Vagina (tissue), 2 donors: ENCODE data around the gene SNED1.

ENCODE experiments used
- POLR2A ChIP-seq, 2 donors: fragments of 450-650 bp; IDR thresholded peaks; one replicate each; pipeline ENCODE4 v1.6.1; 2017; ENCODE audit warnings: antibody characterized with exemption in 2 of 2, mild to moderate bottlenecking in 2 of 2, moderate library complexity in 2 of 2
- TF ChIP-seq, protein P1 (sequence below), 3 experiments: fragments of 450-650 bp in 2 of 3; fragments of 200-600 bp in 1 of 3; sonication (generic) in 1 of 3; IDR thresholded peaks; one replicate each; pipeline ENCODE4 v1.5.1; 2017 to 2019; ENCODE audit warnings: antibody characterized with exemption in 3 of 3, mild to moderate bottlenecking in 2 of 3, moderate library complexity in 2 of 3

DNA sequence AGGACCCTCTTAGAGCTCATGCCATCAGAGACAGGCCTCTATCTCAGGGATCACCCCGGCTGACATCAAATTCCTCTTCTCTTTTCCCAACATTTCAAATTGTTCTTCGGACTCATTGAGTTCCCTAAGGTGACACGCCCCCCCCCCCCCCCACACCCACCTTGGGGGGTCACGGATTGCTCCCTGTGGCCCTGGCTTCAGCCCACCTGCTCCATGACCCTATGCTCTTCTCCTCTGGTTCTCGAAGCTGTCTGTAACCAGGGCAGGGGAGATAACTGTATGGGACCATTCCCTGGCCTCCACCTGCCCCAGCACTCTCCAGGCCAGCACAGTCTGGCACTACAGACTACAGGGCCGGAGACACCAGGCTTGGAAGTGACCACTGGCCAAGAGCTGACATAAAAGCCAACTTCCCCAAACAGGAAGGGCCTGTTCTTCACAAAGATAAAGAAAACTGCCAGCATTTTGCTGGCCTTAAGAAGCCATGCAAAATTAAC lies 96.6 kb downstream of the SNED1 start:
- no peak for TF ChIP-seq POLR2A (IDR thresholded peaks at IDR 0.05)
- TF ChIP-seq, protein P1, sequence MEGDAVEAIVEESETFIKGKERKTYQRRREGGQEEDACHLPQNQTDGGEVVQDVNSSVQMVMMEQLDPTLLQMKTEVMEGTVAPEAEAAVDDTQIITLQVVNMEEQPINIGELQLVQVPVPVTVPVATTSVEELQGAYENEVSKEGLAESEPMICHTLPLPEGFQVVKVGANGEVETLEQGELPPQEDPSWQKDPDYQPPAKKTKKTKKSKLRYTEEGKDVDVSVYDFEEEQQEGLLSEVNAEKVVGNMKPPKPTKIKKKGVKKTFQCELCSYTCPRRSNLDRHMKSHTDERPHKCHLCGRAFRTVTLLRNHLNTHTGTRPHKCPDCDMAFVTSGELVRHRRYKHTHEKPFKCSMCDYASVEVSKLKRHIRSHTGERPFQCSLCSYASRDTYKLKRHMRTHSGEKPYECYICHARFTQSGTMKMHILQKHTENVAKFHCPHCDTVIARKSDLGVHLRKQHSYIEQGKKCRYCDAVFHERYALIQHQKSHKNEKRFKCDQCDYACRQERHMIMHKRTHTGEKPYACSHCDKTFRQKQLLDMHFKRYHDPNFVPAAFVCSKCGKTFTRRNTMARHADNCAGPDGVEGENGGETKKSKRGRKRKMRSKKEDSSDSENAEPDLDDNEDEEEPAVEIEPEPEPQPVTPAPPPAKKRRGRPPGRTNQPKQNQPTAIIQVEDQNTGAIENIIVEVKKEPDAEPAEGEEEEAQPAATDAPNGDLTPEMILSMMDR (IDR thresholded peaks at IDR 0.05) = no peak
